PC-3 (cell line): ENCODE measurements around the gene CDH22.

Experiments
- CTCF ChIP-seq: fragments of 300-600 bp; sonication (generic); conservative IDR thresholded peaks from 2 replicates; pipeline ENCODE4 v1.5.1; 2017; ENCODE audit warnings: antibody characterized with exemption, low read depth, mild to moderate bottlenecking, low read length
- EZH2 ChIP-seq: fragments of 300-600 bp; sonication (generic); IDR thresholded peaks from one replicate; pipeline ENCODE4 v1.6.1; 2017; ENCODE audit warnings: antibody characterized with exemption, mild to moderate bottlenecking, low read length; ENCODE audit not compliant: unreplicated experiment
- EZH2phosphoT487 ChIP-seq: fragments of 300-600 bp; sonication (generic); IDR thresholded peaks from 2 replicates; pipeline ENCODE4 v1.6.1; 2018; ENCODE audit warnings: mild to moderate bottlenecking, antibody characterized with exemption, low read length, borderline replicate concordance

- TF ChIP-seq EZH2 (no peak), EZH2phosphoT487 (no peak), CTCF (no peak)
Measured at GRCh38 chr20:46167080-46167479, 141.2 kb downstream of the CDH22 start.
